HEK293T (cell line): ENCODE data around the gene STXBP4.

Experiments
- CTCF ChIA-PET: fragments of 350-600 bp; formaldehyde crosslinking; extraction: SDS; loops from one replicate; lab custom pipeline; 2021; ENCODE audit warnings: antibody characterized with exemption, inconsistent platforms; lab: Yijun Ruan, JAX
- POLR2A ChIA-PET: fragments of 350-600 bp; formaldehyde crosslinking; extraction: SDS; loops from one replicate; lab custom pipeline; 2020; ENCODE audit warnings: antibody characterized with exemption, inconsistent platforms; lab: Yijun Ruan, JAX
- DNase-seq: peaks from one replicate; pipeline ENCODE4 v3.0.0; 2012; ENCODE audit warnings: mixed read lengths; ENCODE audit errors: extremely low spot score
- ARNT ChIP-seq: fragments of 450-650 bp; IDR thresholded peaks from 2 replicates; pipeline ENCODE4 v1.6.1; 2017; ENCODE audit warnings: mild to moderate bottlenecking
- BHLHE40 ChIP-seq: fragments of 450-650 bp; IDR thresholded peaks from 2 replicates; pipeline ENCODE4 v1.6.1; 2016; ENCODE audit warnings: mild to moderate bottlenecking, moderate library complexity, borderline replicate concordance
- CTBP1 ChIP-seq: fragments of 450-650 bp; IDR thresholded peaks from 2 replicates; pipeline ENCODE4 v1.6.1; 2016; ENCODE audit warnings: borderline replicate concordance
- ELF4 ChIP-seq: fragments of 450-650 bp; IDR thresholded peaks from 2 replicates; pipeline ENCODE4 v1.6.1; 2017; ENCODE audit warnings: antibody characterized with exemption
- FOXA1 ChIP-seq: fragments of 450-650 bp; IDR thresholded peaks from 2 replicates; pipeline ENCODE4 v1.6.1; 2016; ENCODE audit warnings: mild to moderate bottlenecking
- FOXK2 ChIP-seq: fragments of 450-650 bp; IDR thresholded peaks from 2 replicates; pipeline ENCODE4 v1.6.1; 2016; ENCODE audit warnings: mild to moderate bottlenecking
- FOXM1 ChIP-seq: fragments of 450-650 bp; IDR thresholded peaks from 2 replicates; pipeline ENCODE4 v1.6.1; 2017; ENCODE audit warnings: mild to moderate bottlenecking, borderline replicate concordance
- HDGF ChIP-seq: fragments of 450-650 bp; IDR thresholded peaks from 2 replicates; pipeline ENCODE4 v1.6.1; 2017; ENCODE audit warnings: antibody characterized with exemption, borderline replicate concordance
- L3MBTL2 ChIP-seq: fragments of 450-650 bp; conservative IDR thresholded peaks from 2 replicates; pipeline ENCODE4 v1.6.1; 2016; ENCODE audit warnings: mild to moderate bottlenecking
- LEF1 ChIP-seq: fragments of 450-650 bp; IDR thresholded peaks from 2 replicates; pipeline ENCODE4 v1.6.1; 2017; ENCODE audit warnings: mild to moderate bottlenecking, borderline replicate concordance
- NFRKB ChIP-seq: fragments of 450-650 bp; IDR thresholded peaks from 2 replicates; pipeline ENCODE4 v1.6.1; 2016; ENCODE audit warnings: mild to moderate bottlenecking, moderate library complexity
- PKNOX1 ChIP-seq: fragments of 450-650 bp; IDR thresholded peaks from 2 replicates; pipeline ENCODE4 v1.6.1; 2016
- SP1 ChIP-seq: fragments of 450-650 bp; IDR thresholded peaks from 2 replicates; pipeline ENCODE4 v1.6.1; 2017
- SUZ12 ChIP-seq: fragments of 450-650 bp; IDR thresholded peaks from 2 replicates; pipeline ENCODE4 v1.6.1; 2016; ENCODE audit warnings: mild to moderate bottlenecking
- TARDBP ChIP-seq: fragments of 450-650 bp; IDR thresholded peaks from 2 replicates; pipeline ENCODE4 v1.6.1; 2016
- ZNF384 ChIP-seq: fragments of 450-650 bp; IDR thresholded peaks from 2 replicates; pipeline ENCODE4 v1.6.1; 2016

The STXBP4 gene

GRCh38 chr17:55175788-55176427 lies 207.3 kb downstream of the STXBP4 start:
- TF ChIP-seq SP1 = no peak
- no peak for TF ChIP-seq NFRKB
- no peak for TF ChIP-seq PKNOX1
- TF ChIP-seq TARDBP = no peak
- no peak for TF ChIP-seq HDGF
- TF ChIP-seq ZNF384 = no peak
- TF ChIP-seq LEF1 = no peak
- TF ChIP-seq FOXA1 = no peak
- no peak for TF ChIP-seq ELF4
- no peak for TF ChIP-seq ARNT
- ChIA-PET POLR2A (interaction anchor here (0.9 kb wide), 1 partner anchor 30 kb away, joined by 3 read pairs; no protein-coding TSS in a partner anchor), CTCF (no interaction called here)
- no peak for DNase-seq

GRCh38 chr17:55177159-55177854 lies 208.7 kb downstream of the STXBP4 start:
- ChIA-PET CTCF (no interaction called here), POLR2A (no interaction called here)
- DNase-seq = no peak
- no peak for TF ChIP-seq FOXM1
- no peak for TF ChIP-seq BHLHE40
- no peak for TF ChIP-seq ELF4
- no peak for TF ChIP-seq SUZ12
- no peak for TF ChIP-seq FOXA1
- no peak for TF ChIP-seq PKNOX1
- TF ChIP-seq FOXK2 = no peak
- no peak for TF ChIP-seq L3MBTL2
- TF ChIP-seq HDGF = no peak
- TF ChIP-seq NFRKB = no peak
- no peak for TF ChIP-seq ZNF384
- no peak for TF ChIP-seq SP1

- ChIA-PET POLR2A (no interaction called here), CTCF (interaction anchor here (0.9 kb wide), 1 partner anchor 11 kb away, joined by 3 read pairs; no protein-coding TSS in a partner anchor)
- TF ChIP-seq ZNF384 = no peak
- no peak for TF ChIP-seq SUZ12
- no peak for TF ChIP-seq FOXK2
- no peak for TF ChIP-seq ELF4
- no peak for TF ChIP-seq LEF1
- TF ChIP-seq FOXA1 = no peak
- DNase-seq = no peak
These were observed 209.3 kb downstream of the STXBP4 start for GRCh38 chr17:55177855-55178217.

GRCh38 chr17:55186937-55187770 lies 218.6 kb downstream of the STXBP4 start:
- CTCF ChIA-PET = no interaction called here
- POLR2A ChIA-PET = no interaction called here
- no peak for DNase-seq
- TF ChIP-seq BHLHE40 (no peak), HDGF (no peak), TARDBP (no peak), PKNOX1 (no peak), FOXM1 (no peak), FOXA1 (no peak), SUZ12 (no peak), CTBP1 (no peak), NFRKB (no peak)

GRCh38 chr17:55190748-55191147 lies 222.2 kb downstream of the STXBP4 start:
- no peak for DNase-seq
- TF ChIP-seq HDGF (no peak), FOXM1 (no peak), BHLHE40 (no peak)
- ChIA-PET CTCF (no interaction called here), POLR2A (no interaction called here)

- TF ChIP-seq LEF1 = no peak
- TF ChIP-seq TARDBP = no peak
- TF ChIP-seq ELF4 = no peak
- no peak for TF ChIP-seq FOXA1
- TF ChIP-seq CTBP1 = no peak
- no peak for TF ChIP-seq BHLHE40
- no peak for TF ChIP-seq L3MBTL2
- TF ChIP-seq NFRKB = no peak
- no peak for TF ChIP-seq FOXK2
- no peak for TF ChIP-seq SUZ12
- TF ChIP-seq HDGF = no peak
- TF ChIP-seq SP1 = no peak
- no peak for TF ChIP-seq ZNF384
- TF ChIP-seq FOXM1 = no peak
- TF ChIP-seq ARNT = no peak
- no peak for TF ChIP-seq PKNOX1
- POLR2A ChIA-PET = no interaction called here
- no peak for DNase-seq
- CTCF ChIA-PET = no interaction called here
These were observed 230.3 kb downstream of the STXBP4 start for GRCh38 chr17:55198690-55199370.
